ENCODE measurements around the gene KLHL15.

Gene KLHL15

DNA sequence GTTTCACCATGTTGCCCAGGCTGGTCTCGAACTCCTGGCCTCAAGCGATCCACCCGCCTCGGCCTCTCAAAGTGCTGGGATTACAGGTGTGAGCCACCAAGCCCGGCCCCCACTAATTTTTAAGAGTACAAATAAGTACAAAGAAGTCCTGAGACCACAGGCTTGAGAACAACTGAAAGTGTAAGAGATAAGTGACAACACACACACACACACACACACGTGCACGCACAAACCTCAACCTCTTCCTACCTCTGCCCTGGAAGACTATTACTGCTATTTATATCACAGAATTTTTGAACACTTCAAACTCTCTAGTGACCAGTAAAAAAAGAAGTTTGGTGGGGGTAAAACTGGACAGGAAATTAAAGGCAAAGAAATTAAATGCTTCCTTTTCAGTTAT is 7.5 kb downstream of the KLHL15 start:
- H3K4me1 ChIP-seq = no peaks in the 10 kb centered on the region
- H3K9ac ChIP-seq = no peak overlapping the region
- no peaks in the 10 kb centered on the region for H3K27me3 ChIP-seq (ENCODE audit: control insufficient read depth, insufficient read depth, low read length)
- no peak overlapping the region for H2AFZ ChIP-seq
- no peak overlapping the region for H3K4me3 ChIP-seq (ENCODE audit: low read depth, low read length)
- no peak overlapping the region for H3K27ac ChIP-seq
- peaks cover 2% of the 10 kb centered on the region for H3K79me2 ChIP-seq
- no peaks in the 10 kb centered on the region for H3K9me3 ChIP-seq (ENCODE audit: control insufficient read depth, low read length)
- H3K36me3 ChIP-seq (ENCODE audit: control insufficient read depth, insufficient read depth, low read length) = no peaks in the 10 kb centered on the region
- H3K4me2 ChIP-seq (ENCODE audit: low read length) = no peak overlapping the region
- no peak for TF ChIP-seq CTCF (IDR thresholded peaks at IDR 0.05)

- Histone ChIP-seq H3K27ac (no peak overlapping the region), H2AFZ (no peak overlapping the region), H3K4me3 (ENCODE audit: low read depth, low read length) (no peak overlapping the region), H3K9ac (no peak overlapping the region), H3K27me3 (ENCODE audit: control insufficient read depth, insufficient read depth, low read length) (no peaks in the 10 kb centered on the region), H3K4me2 (ENCODE audit: low read length) (no peak overlapping the region), H3K4me1 (no peaks in the 10 kb centered on the region), H3K79me2 (peaks cover 2% of the 10 kb centered on the region), H3K9me3 (ENCODE audit: control insufficient read depth, low read length) (no peaks in the 10 kb centered on the region), H3K36me3 (ENCODE audit: control insufficient read depth, insufficient read depth, low read length) (no peaks in the 10 kb centered on the region)
- no peak for TF ChIP-seq CTCF (IDR thresholded peaks at IDR 0.05)
Measured at GRCh38 chrX:24018809-24019208, 8.2 kb downstream of the KLHL15 start.

DNA sequence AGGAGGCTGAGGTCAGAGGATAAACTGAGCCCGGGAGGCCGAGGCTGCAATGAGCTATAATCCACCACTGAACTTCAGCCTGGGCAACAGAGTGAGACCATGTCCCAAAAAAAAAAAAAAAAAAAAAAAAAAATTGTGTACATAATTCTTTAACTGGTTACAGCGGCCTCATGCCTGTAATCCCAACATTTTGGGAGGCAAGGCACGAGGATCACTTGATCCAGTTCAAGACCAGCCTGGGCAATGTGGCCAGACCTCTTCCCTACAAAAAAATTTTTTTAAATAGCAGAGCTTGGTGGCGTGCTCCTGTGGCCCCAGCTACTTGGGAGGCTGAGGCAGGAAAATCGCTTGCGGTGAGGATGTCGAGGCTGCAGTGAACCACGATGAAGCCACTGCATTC is 9.3 kb downstream of the KLHL15 start:
- no peaks in the 10 kb centered on the region for H3K27me3 ChIP-seq (ENCODE audit: control insufficient read depth, insufficient read depth, low read length)
- H3K36me3 ChIP-seq (ENCODE audit: control insufficient read depth, insufficient read depth, low read length) = no peaks in the 10 kb centered on the region
- no peaks in the 10 kb centered on the region for H3K4me1 ChIP-seq
- TF ChIP-seq CTCF (IDR thresholded peaks at IDR 0.05) = no peak
- H3K4me3 ChIP-seq (ENCODE audit: low read depth, low read length) = no peak overlapping the region
- H3K9me3 ChIP-seq (ENCODE audit: control insufficient read depth, low read length) = no peaks in the 10 kb centered on the region
- H3K4me2 ChIP-seq (ENCODE audit: low read length) = no peak overlapping the region
- no peaks in the 10 kb centered on the region for H3K79me2 ChIP-seq
- H2AFZ ChIP-seq = no peak overlapping the region
- no peak overlapping the region for H3K27ac ChIP-seq
- no peak overlapping the region for H3K9ac ChIP-seq

DNA sequence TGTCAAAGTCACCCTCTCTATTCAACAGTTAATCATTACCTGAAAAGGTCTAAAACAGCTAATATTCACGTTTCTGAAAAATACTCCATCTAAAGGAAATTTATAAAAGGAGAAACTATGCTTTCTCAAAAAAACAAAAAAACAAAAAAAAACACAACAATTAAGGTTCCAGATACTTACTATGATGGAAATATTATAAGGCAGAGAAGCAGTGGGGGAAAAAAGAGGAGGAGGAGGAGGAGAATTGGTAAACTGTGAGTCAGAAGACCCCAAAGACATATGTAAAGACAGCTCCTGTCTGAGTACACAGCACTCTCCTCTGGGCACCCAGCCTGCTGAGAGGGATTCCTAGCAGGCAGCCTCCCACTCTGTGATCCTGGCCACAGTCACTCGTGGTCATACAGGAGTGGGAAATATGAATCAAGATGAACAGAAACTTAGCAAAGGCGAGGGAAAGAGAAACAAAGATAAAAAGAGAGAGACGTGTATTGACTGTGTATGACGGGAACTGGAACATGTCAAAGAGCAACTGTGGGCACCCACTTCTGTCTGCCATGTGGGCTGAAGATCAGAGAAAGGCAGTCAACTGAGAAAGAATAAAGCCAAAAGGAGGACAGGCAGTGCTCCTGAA is 12.5 kb downstream of the KLHL15 start:
- no peaks in the 10 kb centered on the region for H3K27me3 ChIP-seq (ENCODE audit: control insufficient read depth, insufficient read depth, low read length)
- no peaks in the 10 kb centered on the region for H3K9me3 ChIP-seq (ENCODE audit: control insufficient read depth, low read length)
- no peaks in the 10 kb centered on the region for H3K4me1 ChIP-seq
- no peak for TF ChIP-seq CTCF (IDR thresholded peaks at IDR 0.05)
- H3K4me3 ChIP-seq (ENCODE audit: low read depth, low read length) = no peak overlapping the region
- H3K9ac ChIP-seq = no peak overlapping the region
- peaks cover 6% of the 10 kb centered on the region for H3K79me2 ChIP-seq
- H2AFZ ChIP-seq = no peak overlapping the region
- no peak overlapping the region for H3K4me2 ChIP-seq (ENCODE audit: low read length)
- H3K27ac ChIP-seq = no peak overlapping the region
- no peaks in the 10 kb centered on the region for H3K36me3 ChIP-seq (ENCODE audit: control insufficient read depth, insufficient read depth, low read length)

- no peak for TF ChIP-seq CTCF (IDR thresholded peaks at IDR 0.05)
- Histone ChIP-seq H3K36me3 (ENCODE audit: control insufficient read depth, insufficient read depth, low read length) (no peaks in the 10 kb centered on the region), H3K4me3 (ENCODE audit: low read depth, low read length) (no peak overlapping the region), H3K79me2 (peaks cover 8% of the 10 kb centered on the region), H3K27me3 (ENCODE audit: control insufficient read depth, insufficient read depth, low read length) (no peaks in the 10 kb centered on the region), H2AFZ (no peak overlapping the region), H3K4me1 (no peaks in the 10 kb centered on the region), H3K9ac (no peak overlapping the region), H3K9me3 (ENCODE audit: control insufficient read depth, low read length) (no peaks in the 10 kb centered on the region), H3K4me2 (ENCODE audit: low read length) (no peak overlapping the region), H3K27ac (no peak overlapping the region)
Measured at GRCh38 chrX:24012266-24012665, 14.7 kb downstream of the KLHL15 start.
